WTC11 (cell line): Measurements from ENCODE around the gene SCUBE1.

Experiments used
- CTCF ChIP-seq: fragments of 200-600 bp; IDR thresholded peaks from 2 replicates; pipeline ENCODE4 v1.8.0; 2022; ENCODE audit warnings: antibody characterized with exemption
- E2F1 ChIP-seq: sonication (generic); formaldehyde crosslinking; IDR thresholded peaks from 2 replicates; pipeline ENCODE4 v1.8.0; 2022; ENCODE audit warnings: mild to moderate bottlenecking, missing genetic modification reagents
- KAT7 ChIP-seq: sonication (generic); formaldehyde crosslinking; IDR thresholded peaks from 2 replicates; pipeline ENCODE4 v1.8.1; 2023; ENCODE audit warnings: missing genetic modification reagents, mild to moderate bottlenecking, borderline replicate concordance
- TCF7 ChIP-seq: sonication (generic); formaldehyde crosslinking; IDR thresholded peaks from 2 replicates; pipeline ENCODE4 v1.8.0; 2022; ENCODE audit warnings: mild to moderate bottlenecking, low read depth, missing genetic modification reagents, moderate library complexity

GRCh38 chr22:43157874-43158546 lies 185.2 kb downstream of the SCUBE1 start:
- TF ChIP-seq KAT7 (no peak), E2F1 (no peak), CTCF (no peak), TCF7 (CRISPR knock-in tag) (no peak)
